HG02981 (cell line): Measurements from ENCODE around the gene CLSTN1.

Experiments
- ATAC-seq: cut with Tn5 transposase; IDR thresholded peaks from one replicate; pipeline ENCODE4 v1.9.1; 2021; ENCODE audit warnings: mild to moderate bottlenecking, moderate library complexity; ENCODE audit not compliant: unreplicated experiment

The CLSTN1 gene

DNA sequence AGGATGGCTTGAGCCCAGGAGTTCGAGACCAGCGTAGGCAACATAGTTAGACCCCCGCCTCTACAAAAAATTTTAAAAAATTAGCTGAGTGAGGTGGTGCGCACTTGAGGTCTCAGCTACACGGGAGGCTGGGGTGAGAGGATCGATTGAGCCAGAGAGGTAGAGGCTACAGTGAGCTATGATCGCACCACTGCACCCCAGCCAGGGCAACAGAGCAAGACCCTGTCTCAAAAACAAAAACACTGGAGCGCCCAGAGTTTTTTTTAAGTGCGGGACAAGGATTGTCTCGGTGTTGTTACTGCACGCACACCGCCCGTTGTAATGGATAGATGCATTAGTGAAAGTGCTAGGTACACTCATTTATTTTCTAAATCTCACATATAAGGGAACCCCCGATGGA, 135.2 kb downstream of the CLSTN1 start:
- no peak for ATAC-seq

DNA sequence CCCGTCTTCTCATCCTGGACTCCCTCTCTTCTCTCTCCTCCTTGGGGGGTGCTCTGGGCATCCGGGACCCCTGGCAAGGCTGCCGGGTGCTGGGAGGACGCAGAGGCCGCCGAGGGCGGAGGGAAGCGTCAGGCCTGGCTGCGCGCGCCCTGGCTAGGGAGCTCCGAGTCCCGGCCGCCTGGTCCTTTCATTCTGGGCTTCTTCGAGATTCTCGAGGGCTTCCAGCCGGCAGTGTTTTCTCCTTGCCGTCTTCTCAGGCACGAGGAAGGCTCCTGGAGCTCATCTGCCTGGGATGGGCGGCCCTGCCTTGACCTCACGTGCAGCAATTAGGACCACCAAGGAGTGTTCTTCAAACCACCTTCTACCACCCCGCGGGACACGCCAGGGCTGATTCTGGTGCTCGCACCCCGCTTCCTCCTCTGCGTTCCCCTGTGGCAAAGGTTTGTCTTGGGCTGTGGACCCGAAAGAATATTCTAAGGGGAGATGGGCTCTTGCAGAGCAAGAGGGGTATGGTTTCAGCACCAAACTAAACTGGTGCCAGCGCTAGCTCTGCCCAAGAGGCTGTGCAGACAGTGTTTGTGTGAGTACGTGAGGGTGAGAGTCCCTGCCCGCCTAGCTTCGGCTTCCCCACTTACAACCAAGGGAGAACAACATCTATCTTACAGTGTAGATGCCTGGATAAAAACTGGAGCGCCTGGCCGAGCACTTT, 135.7 kb downstream of the CLSTN1 start:
- ATAC-seq: no peak

DNA sequence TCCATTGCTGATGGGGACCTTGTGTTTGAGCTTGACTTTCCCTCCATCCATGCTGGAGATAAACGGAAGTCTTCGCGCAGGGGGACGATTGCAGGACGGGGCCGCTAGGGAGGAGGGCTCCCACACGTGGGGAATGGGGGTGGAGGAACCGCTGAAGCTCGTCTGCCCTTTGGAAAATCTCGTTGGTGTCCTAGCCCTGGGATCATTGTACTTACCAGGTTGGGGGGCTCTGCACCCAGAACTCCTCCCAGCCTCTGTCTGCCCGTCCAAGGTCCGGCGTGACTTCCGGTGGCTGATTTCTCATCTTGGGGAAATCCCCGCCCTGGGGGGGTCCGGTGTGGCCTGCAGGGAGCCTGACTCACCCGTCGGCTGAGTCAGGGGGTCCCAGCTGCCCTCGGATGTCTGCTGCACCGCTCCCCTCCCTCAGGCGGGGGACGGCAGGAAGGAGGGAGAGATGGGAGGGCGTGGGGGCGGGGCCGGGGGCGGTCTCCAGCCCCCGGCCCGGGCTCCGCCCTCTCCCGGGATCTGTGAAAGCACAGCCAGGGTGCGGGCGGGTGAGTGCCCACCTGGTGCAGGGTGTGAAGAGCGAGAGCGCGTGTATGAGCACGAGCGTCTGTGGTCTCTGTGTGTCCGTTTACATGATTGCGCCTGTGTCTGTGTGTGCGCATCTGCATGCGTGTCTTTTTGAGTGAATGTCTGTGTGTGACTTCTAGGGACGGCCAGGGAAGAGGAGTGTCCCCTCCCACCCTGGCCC, 136.5 kb downstream of the CLSTN1 start:
- ATAC-seq: peak; percentile 33

DNA sequence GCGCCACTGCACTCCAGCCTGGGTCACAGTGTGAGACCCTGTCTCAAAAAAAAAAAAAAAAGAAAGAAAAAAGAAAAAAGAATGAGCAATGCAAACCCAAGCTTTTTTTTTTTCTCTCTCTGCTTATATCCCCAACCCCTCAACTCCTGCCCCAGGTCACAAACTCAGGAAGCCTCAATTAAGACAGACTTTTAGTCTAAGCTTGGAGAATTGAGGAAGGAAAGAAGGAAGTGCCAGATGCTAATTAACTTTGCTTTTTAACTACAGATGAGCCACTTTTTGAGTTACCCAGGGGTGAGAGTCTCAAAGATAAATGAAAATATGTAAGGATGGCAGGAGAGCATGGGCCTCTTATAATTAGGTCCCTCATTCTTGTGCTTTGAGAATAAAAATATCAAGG, 139.0 kb downstream of the CLSTN1 start:
- ATAC-seq: no peak

DNA sequence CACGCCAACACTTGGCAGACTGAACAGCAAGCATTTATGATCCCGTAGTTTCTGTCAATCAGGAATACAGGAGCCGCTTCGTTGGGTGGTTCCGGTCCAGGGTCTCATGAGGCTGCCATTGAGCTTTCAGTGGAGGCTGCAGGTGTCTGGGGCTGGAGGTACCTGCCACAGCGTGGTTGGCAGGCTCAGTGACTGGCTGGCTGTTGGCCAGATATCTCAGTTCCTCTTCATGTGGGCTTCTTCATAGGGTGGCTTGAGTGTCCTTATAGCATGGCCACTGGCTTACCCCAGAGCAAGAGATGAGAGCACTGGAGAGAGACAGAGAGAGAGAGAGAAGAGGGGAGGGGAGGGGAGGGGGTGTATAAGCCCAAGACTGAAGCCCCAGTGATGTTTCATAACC, 142.9 kb downstream of the CLSTN1 start:
- no peak for ATAC-seq

DNA sequence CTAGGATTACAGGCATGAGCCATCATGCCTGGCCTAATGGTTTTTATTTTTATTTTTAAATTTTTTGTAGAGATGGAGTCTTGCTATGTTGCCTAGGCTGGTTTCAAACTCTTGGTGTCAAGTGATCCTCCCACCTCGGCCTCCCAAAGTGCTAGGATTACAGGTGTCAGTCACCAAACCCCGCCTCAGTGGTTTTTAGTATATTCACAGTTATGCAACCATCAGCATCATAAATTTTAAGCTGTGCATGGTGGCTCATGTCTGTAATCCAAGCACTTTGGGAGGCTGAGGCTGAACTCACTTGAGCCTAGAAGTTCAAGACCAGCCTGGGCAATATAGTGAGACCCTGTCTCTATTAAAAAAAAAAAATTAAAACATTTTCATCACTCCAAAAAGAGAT, 143.7 kb downstream of the CLSTN1 start:
- ATAC-seq: no peak
